K562 (cell line): Measurements from ENCODE around the gene TRAPPC2B. TPM values are rescaled to one million over a fixed set of nuclear protein-coding genes. Genes with fewer than 3 reads are reported as not detected.

Experiments
- BDP1 ChIP-seq: IDR thresholded peaks from 3 replicates; pipeline ENCODE4 v1.6.1; 2011; ENCODE audit not compliant: insufficient read length, insufficient read depth
- EWSR1 ChIP-seq: fragments of 450-650 bp; IDR thresholded peaks from 2 replicates; pipeline ENCODE4 v1.6.1; 2018; ENCODE audit warnings: borderline replicate concordance, mild to moderate bottlenecking, low read depth, moderate library complexity; ENCODE audit not compliant: partially characterized antibody
- FOXM1 ChIP-seq, 2 experiments: fragments of 450-650 bp in 1 of 2; sonication (generic) in 1 of 2; formaldehyde crosslinking in 1 of 2; IDR thresholded peaks; 2 replicates each; pipeline versions ENCODE4 v1.6.1 to v1.9.0; 2017 to 2022; ENCODE audit warnings: low read depth in 2 of 2, mild to moderate bottlenecking in 2 of 2, missing genetic modification reagents in 1 of 2, moderate library complexity in 1 of 2
- L3MBTL2 ChIP-seq: fragments of 450-650 bp; IDR thresholded peaks from 2 replicates; pipeline ENCODE4 v1.6.1; 2016; ENCODE audit warnings: mild to moderate bottlenecking, moderate library complexity
- POLR3G ChIP-seq: IDR thresholded peaks from 2 replicates; pipeline ENCODE4 v1.6.1; 2011; ENCODE audit not compliant: insufficient read length, insufficient replicate concordance; ENCODE audit errors: extremely low read depth
- RNF2 ChIP-seq: sonication (generic); IDR thresholded peaks from 2 replicates; pipeline ENCODE4 v1.6.1; 2016
- RUNX1 ChIP-seq: sonication (generic); IDR thresholded peaks from 2 replicates; pipeline ENCODE4 v1.6.1; 2016; ENCODE audit warnings: antibody characterized with exemption, low read depth
- SRSF1 ChIP-seq: fragments of 200-400 bp; formaldehyde crosslinking; IDR thresholded peaks from 2 replicates; pipeline ENCODE4 v1.6.1; 2017; ENCODE audit warnings: mild to moderate bottlenecking, low read depth, low read length, moderate library complexity
- ZBTB11 ChIP-seq, 3 experiments: fragments of 200-800 bp in 1 of 3; fragments of 250-450 bp in 1 of 3; fragments of 450-650 bp in 1 of 3; sonication (Bioruptor Pico) in 1 of 3; sonication (Bioruptor generic) in 1 of 3; formaldehyde crosslinking in 1 of 3; IDR thresholded peaks; 2 replicates each; pipeline versions ENCODE4 v1.6.1 to v1.8.0; 2016 to 2022; ENCODE audit warnings: mild to moderate bottlenecking in 2 of 3, missing genetic modification characterization in 2 of 3, missing compliant biosample characterization in 1 of 3, moderate library complexity in 1 of 3
- ZBTB8A ChIP-seq: fragments of 450-650 bp; IDR thresholded peaks from 2 replicates; pipeline ENCODE4 v1.6.1; 2018; ENCODE audit warnings: mild to moderate bottlenecking, moderate library complexity; ENCODE audit not compliant: partially characterized antibody
- ZNF146 ChIP-seq: IDR thresholded peaks from one replicate; pipeline ENCODE4 v1.6.1; 2018; ENCODE audit warnings: missing compliant biosample characterization; ENCODE audit not compliant: unreplicated experiment
- ZNF23 ChIP-seq: fragments of 250-450 bp; sonication (Bioruptor Pico); IDR thresholded peaks from 2 replicates; pipeline ENCODE4 v1.4.0; 2020; ENCODE audit warnings: mild to moderate bottlenecking
- ZNF282 ChIP-seq: sonication (generic); formaldehyde crosslinking; IDR thresholded peaks from 2 replicates; pipeline ENCODE4 v1.8.1; 2023; ENCODE audit warnings: missing genetic modification reagents
- ZNF384 ChIP-seq: IDR thresholded peaks from 2 replicates; pipeline ENCODE4 v1.6.1; 2012; ENCODE audit warnings: low read depth, low read length, improper control_type of control experiment
- ZNF551 ChIP-seq: fragments of 250-450 bp; sonication (Bioruptor Pico); IDR thresholded peaks from 2 replicates; pipeline ENCODE4 v1.5.0; 2021; ENCODE audit warnings: mild to moderate bottlenecking, moderate library complexity
- ZNF644 ChIP-seq: fragments of 200-800 bp; sonication (Bioruptor generic); IDR thresholded peaks from 2 replicates; pipeline ENCODE4 v1.6.1; 2016; ENCODE audit warnings: low read depth, missing genetic modification characterization, missing compliant biosample characterization
- polyA plus RNA-seq, 8 experiments: library from polyadenylated mRNA; depleted of rRNA in 4 of 8; stranded (reverse) in 5 of 8; unstranded in 3 of 8; fragments of >200 nt; fragmentation: Nextera tagmentation in 2 of 8; fragmentation: Illumina TruSeq in 1 of 8; extraction: Ambion mirVana in 2 of 8; extraction: Trizol in 1 of 8; gene quantifications; 2 replicates each; pipeline versions ENCODE4 v1.2.1 to v1.2.3, GENCODE V29; 2011 to 2014; ENCODE audit warnings: inconsistent platforms in 1 of 8, missing spikeins in 1 of 8
- total RNA-seq, 7 experiments: library from RNA; depleted of rRNA in 6 of 7; stranded (reverse); fragments of >200 nt in 6 of 7; fragmentation: Illumina TruSeq in 2 of 7; extraction: Trizol in 2 of 7; gene quantifications; 2 replicates each; pipeline versions ENCODE4 v1.2.1 to v1.2.3, GENCODE V29; 2011 to 2021; ENCODE audit warnings: low replicate concordance in 1 of 7
- TF ChIP-seq, protein P1 (sequence below): sonication (generic); formaldehyde crosslinking; IDR thresholded peaks from 2 replicates; pipeline ENCODE4 v1.9.0; 2022; ENCODE audit warnings: mild to moderate bottlenecking, missing genetic modification reagents
- TF ChIP-seq, protein P2 (sequence below), 2 experiments: IDR thresholded peaks; 2 replicates each; pipeline ENCODE4 v1.6.1; 2012; ENCODE audit warnings: improper control_type of control experiment in 2 of 2, low read depth in 2 of 2, low read length in 2 of 2, borderline replicate concordance in 1 of 2
- TF ChIP-seq, protein P3 (sequence below): sonication (generic); formaldehyde crosslinking; IDR thresholded peaks from 2 replicates; pipeline ENCODE4 v1.8.0; 2022; ENCODE audit warnings: mild to moderate bottlenecking, missing genetic modification reagents, borderline replicate concordance

Gene TRAPPC2B
- total and polyA plus RNA-seq, 9 of the 15 experiments (the other 6 are each of a cell fraction or from before 2014, with no cell fraction given): 2.2 to 20.4 (median 4.6) TPM

DNA sequence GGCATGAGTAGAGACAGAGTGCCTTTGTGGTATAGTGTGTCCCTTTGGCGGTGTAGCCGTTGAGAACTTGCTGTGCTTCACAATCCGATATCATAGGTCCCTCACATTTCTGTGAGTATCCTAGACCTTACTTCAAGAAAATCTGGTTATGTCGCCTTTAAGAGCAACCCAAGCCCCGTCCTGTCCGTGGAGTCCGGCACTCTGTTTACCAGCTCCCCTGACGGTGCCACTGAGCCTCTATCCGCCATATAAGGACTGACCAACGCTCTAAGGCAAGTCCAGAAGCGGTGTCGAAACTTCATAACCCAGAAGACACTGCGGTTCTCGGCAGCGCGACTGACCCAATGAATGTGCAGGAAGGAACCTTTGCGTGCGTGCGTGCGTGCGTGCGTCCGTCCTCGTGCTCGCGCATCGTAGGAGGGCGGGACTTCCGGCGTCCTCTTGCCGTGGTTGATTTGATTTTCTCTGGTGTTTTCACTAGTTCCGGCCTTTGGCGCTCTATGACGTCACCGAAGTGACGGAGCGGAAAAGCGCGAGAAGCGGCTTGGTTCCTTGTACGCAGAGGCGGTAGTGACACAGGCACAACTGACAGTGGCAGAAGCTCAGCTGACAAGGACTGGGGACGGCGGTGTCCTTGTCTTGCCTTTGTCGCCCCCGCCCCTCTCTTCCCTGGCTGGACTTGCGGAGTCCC is at the start of gene TRAPPC2B, which contains the start of gene ZNF547 (continued):
- peak in 1 of 3 experiments; percentile 36; a peak in 1 of 6 replicates for TF ChIP-seq ZBTB11 (CRISPR knock-in tag; IDR thresholded peaks at IDR 0.05)
- no peak for TF ChIP-seq BDP1
- TF ChIP-seq ZBTB8A: no peak
- TF ChIP-seq POLR3G: no peak
- no peak for TF ChIP-seq ZNF282 (CRISPR knock-in tag)
- TF ChIP-seq, protein P1, sequence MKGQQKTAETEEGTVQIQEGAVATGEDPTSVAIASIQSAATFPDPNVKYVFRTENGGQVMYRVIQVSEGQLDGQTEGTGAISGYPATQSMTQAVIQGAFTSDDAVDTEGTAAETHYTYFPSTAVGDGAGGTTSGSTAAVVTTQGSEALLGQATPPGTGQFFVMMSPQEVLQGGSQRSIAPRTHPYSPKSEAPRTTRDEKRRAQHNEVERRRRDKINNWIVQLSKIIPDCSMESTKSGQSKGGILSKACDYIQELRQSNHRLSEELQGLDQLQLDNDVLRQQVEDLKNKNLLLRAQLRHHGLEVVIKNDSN (CRISPR knock-in tag): no peak
- TF ChIP-seq ZNF23 (CRISPR knock-in tag): no peak
- no peak for TF ChIP-seq ZNF384
- TF ChIP-seq, protein P2, sequence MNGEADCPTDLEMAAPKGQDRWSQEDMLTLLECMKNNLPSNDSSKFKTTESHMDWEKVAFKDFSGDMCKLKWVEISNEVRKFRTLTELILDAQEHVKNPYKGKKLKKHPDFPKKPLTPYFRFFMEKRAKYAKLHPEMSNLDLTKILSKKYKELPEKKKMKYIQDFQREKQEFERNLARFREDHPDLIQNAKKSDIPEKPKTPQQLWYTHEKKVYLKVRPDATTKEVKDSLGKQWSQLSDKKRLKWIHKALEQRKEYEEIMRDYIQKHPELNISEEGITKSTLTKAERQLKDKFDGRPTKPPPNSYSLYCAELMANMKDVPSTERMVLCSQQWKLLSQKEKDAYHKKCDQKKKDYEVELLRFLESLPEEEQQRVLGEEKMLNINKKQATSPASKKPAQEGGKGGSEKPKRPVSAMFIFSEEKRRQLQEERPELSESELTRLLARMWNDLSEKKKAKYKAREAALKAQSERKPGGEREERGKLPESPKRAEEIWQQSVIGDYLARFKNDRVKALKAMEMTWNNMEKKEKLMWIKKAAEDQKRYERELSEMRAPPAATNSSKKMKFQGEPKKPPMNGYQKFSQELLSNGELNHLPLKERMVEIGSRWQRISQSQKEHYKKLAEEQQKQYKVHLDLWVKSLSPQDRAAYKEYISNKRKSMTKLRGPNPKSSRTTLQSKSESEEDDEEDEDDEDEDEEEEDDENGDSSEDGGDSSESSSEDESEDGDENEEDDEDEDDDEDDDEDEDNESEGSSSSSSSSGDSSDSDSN (IDR thresholded peaks at IDR 0.05; ENCODE audit: borderline replicate concordance in 1 of 2, low read depth in 2 of 2, low read length in 2 of 2): no peak
- no peak for TF ChIP-seq ZNF644 (tag)
- TF ChIP-seq EWSR1: no peak
- no peak for TF ChIP-seq ZNF551 (CRISPR knock-in tag)
- TF ChIP-seq ZNF146 (CRISPR knock-in tag): no peak
- TF ChIP-seq SRSF1: no peak
- TF ChIP-seq, protein P3, sequence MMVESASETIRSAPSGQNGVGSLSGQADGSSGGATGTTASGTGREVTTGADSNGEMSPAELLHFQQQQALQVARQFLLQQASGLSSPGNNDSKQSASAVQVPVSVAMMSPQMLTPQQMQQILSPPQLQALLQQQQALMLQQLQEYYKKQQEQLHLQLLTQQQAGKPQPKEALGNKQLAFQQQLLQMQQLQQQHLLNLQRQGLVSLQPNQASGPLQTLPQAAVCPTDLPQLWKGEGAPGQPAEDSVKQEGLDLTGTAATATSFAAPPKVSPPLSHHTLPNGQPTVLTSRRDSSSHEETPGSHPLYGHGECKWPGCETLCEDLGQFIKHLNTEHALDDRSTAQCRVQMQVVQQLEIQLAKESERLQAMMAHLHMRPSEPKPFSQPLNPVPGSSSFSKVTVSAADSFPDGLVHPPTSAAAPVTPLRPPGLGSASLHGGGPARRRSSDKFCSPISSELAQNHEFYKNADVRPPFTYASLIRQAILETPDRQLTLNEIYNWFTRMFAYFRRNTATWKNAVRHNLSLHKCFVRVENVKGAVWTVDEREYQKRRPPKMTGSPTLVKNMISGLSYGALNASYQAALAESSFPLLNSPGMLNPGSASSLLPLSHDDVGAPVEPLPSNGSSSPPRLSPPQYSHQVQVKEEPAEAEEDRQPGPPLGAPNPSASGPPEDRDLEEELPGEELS (CRISPR knock-in tag): no peak
- no peak for TF ChIP-seq RNF2
- no peak for TF ChIP-seq FOXM1 (IDR thresholded peaks at IDR 0.05; ENCODE audit: low read depth)
- no peak for TF ChIP-seq FOXM1 (CRISPR knock-in tag; IDR thresholded peaks at IDR 0.05; ENCODE audit: low read depth)
- TF ChIP-seq RUNX1: no peak
- peak; percentile 61 for TF ChIP-seq L3MBTL2
